Hematopoietic multipotent progenitor cell treated with erythropoietin and hydrocortisone succinate and interleukin-3 and kit ligand, for 15 days (in vitro differentiated cells): ENCODE data around the gene CTSS.
A peak's percentile ranks its signal among the peaks of the same experiment; 100 is the strongest.

Source experiments
- DNase-seq: peaks from one replicate; pipeline ENCODE4 v3.0.0-alpha.2; 2015; ENCODE audit warnings: low spot score

The CTSS gene

GRCh38 chr1:150696995-150697927, 68.3 kb downstream of the CTSS start, which contains the start of gene GOLPH3L:
Gene GOLPH3L (minus strand): TSS chr1:150697154. CDS start chr1:150694838, 2,316 bp downstream.
- peak; percentile 96 for DNase-seq

DNA sequence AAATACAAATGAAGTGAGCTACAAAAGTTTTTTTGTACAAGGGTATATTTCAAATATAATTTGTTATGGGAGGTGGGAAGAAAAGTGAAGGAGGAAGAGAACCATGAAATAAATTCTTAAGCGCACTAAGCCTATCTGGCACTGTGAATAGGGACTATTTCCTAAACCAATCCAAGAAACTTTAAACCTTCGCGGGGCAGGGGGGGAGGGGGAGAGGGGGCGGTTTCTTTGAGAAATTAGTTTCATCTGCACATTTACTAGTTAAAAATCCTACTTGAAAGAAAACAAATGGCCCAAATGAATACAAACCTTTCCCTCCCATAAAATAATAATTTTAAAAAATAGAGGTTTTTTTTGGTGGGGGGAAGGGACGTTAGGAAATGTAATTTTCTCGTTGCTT, 69.0 kb downstream of the CTSS start:
- no peak for DNase-seq

DNA sequence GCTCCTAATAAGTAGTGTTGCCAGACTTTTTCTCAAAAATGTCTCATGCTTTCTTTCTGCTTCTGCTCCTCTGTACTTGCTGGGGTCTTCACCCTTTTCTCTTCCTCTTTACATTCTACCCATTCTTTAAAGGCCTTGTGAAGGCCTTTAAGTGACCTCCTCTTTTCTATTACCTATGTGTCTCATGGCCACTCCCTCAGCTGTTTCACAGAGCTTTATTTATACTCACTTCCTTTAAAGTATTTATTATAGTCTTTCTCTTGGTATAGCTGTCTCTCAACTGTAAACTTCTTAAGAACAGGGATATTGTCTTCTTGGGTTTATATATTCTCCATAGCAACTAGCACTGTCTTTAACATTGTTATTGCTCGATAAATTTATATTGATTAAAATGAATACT, 69.4 kb downstream of the CTSS start:
- DNase-seq = no peak

DNA sequence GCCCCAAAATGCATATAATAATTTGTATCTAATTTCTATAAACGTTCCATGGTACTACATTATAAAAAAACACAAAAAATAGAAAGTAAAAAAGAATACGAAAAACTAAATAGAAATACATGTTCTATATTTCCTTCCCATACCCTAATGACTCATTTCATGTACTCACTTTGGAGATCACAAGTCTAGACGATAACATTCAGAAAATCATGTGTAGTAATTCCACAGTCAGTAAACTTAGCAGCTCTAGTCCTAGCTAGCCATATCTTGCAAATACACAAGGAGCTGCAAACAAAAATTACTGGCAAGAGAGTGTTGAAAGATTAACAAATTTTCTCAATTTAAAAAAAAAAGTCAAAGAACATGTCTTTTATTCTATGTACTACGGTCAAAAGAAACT, 70.0 kb downstream of the CTSS start:
- DNase-seq = no peak

DNA sequence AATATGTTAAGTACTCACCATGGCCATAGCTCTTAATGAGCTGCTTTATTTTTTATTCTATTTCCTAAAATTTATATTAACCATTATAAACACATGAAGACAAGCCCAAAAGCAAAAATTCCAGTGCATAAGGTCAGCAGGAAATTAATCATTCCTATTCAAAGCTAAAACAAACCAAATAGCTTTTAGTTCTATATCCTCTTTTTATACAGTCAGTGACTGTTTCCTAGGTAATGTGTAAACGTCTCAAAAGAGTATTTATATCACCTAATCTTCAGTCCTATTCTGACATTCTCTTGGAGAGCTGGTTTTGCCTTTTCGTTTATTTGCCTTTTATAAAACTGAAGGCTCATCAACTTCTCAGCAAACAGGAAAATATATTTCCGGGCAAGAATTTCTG, 72.9 kb downstream of the CTSS start:
- no peak for DNase-seq

- no peak for DNase-seq
These were observed 76.8 kb downstream of the CTSS start for GRCh38 chr1:150688763-150689162.

GRCh38 chr1:150686275-150686674, 79.3 kb downstream of the CTSS start:
- no peak for DNase-seq

- DNase-seq = no peak
These were observed 81.7 kb downstream of the CTSS start for GRCh38 chr1:150683914-150684313.
